H1 (cell line): ENCODE results near the gene CGRRF1. TPM values are rescaled to one million over a fixed set of nuclear protein-coding genes. Genes with fewer than 3 reads are reported as not detected.

Source experiments
- CTCF ChIA-PET: fragments of 300-600 bp; sonication (Branson Sonifier 250); formaldehyde crosslinking; loops from one replicate; lab custom pipeline; 2021; ENCODE audit not compliant: partially characterized antibody; lab: Charles Lee
- POLR2A ChIA-PET: fragments of 300-600 bp; sonication (Branson Sonifier 250); formaldehyde crosslinking; loops from one replicate; lab custom pipeline; 2021; ENCODE audit warnings: inconsistent platforms; ENCODE audit not compliant: partially characterized antibody; lab: Charles Lee
- DNase-seq, 2 experiments: peaks; one replicate each; pipeline versions ENCODE4 v3.0.0 to v3.0.0-alpha.2; 2010 to 2022; ENCODE audit warnings: low spot score in 2 of 2, low read depth in 1 of 2, mixed read lengths in 1 of 2
- FAIRE-seq: peaks from 2 replicates; lab custom pipeline; 2011; peaks lifted over from hg19 to GRCh38; lab: Jason Lieb, UNC
- H2AFZ ChIP-seq: 2 replicates; pipeline ENCODE4 v1.8.1; 2012; ENCODE audit warnings: low read length, inconsistent platforms
- H2AK5ac ChIP-seq: 2 replicates; pipeline ENCODE4 v1.6.1; 2013; ENCODE audit warnings: low read depth, low read length
- H2BK120ac ChIP-seq: replicated peaks from 2 replicates; pipeline ENCODE3; 2013; ENCODE audit warnings: low read depth, low read length, inconsistent platforms
- H2BK12ac ChIP-seq: 2 replicates; pipeline ENCODE4 v1.6.1; 2013; ENCODE audit warnings: low read depth, low read length
- H2BK15ac ChIP-seq: 2 replicates; pipeline ENCODE4 v1.6.1; 2013; ENCODE audit warnings: low read length
- H2BK20ac ChIP-seq: 2 replicates; pipeline ENCODE4 v1.6.1; 2013; ENCODE audit warnings: low read length
- H2BK5ac ChIP-seq: 2 replicates; pipeline ENCODE4 v1.6.1; 2013; ENCODE audit warnings: low read depth, low read length
- H3K14ac ChIP-seq: 2 replicates; pipeline ENCODE4 v1.6.1; 2013; ENCODE audit warnings: inconsistent platforms; ENCODE audit not compliant: insufficient read length
- H3K18ac ChIP-seq: 2 replicates; pipeline ENCODE4 v1.6.1; 2013; ENCODE audit warnings: low read length; ENCODE audit errors: extremely low read depth
- H3K23ac ChIP-seq: 2 replicates; pipeline ENCODE4 v1.6.1; 2013; ENCODE audit warnings: inconsistent platforms; ENCODE audit not compliant: insufficient read length
- H3K23me2 ChIP-seq: 2 replicates; pipeline ENCODE4 v1.6.1; 2013; ENCODE audit warnings: low read depth, low read length
- H3K27ac ChIP-seq: 2 replicates; pipeline ENCODE4 v1.6.1; 2011; ENCODE audit warnings: low read depth, low read length, inconsistent platforms
- H3K27me3 ChIP-seq, 4 experiments: replicated peaks in 1 of 4; 1 replicate in 1 of 4; 2 replicates in 3 of 4; pipeline versions ENCODE4 v1.6.1 to v1.8.1; 2011 to 2013; ENCODE audit warnings: low read length in 3 of 4, mild to moderate bottlenecking in 3 of 4, inconsistent platforms in 2 of 4, mixed read lengths in 2 of 4, moderate library complexity in 1 of 4; ENCODE audit not compliant: control insufficient read depth in 3 of 4, insufficient read depth in 3 of 4; ENCODE audit errors: extremely low read depth in 1 of 4
- H3K36me3 ChIP-seq, 4 experiments: 2 replicates each; pipeline versions ENCODE4 v1.6.1 to v1.8.1; 2011 to 2013; ENCODE audit warnings: mild to moderate bottlenecking in 4 of 4, low read length in 3 of 4, moderate library complexity in 2 of 4, control low read depth in 1 of 4, inconsistent platforms in 1 of 4; ENCODE audit not compliant: insufficient read depth in 4 of 4, control insufficient read depth in 2 of 4
- H3K4ac ChIP-seq: replicated peaks from 2 replicates; pipeline ENCODE3; 2013; ENCODE audit warnings: low read length, low read depth, mixed read lengths, inconsistent platforms; ENCODE audit not compliant: insufficient read length
- H3K4me1 ChIP-seq, 4 experiments: replicated peaks in 1 of 4; 1 replicate in 1 of 4; 2 replicates in 3 of 4; pipeline versions ENCODE4 v1.6.1 to v1.8.1; 2011 to 2013; ENCODE audit warnings: low read length in 3 of 4, inconsistent platforms in 2 of 4, mixed read lengths in 1 of 4; ENCODE audit not compliant: insufficient read depth in 4 of 4, control insufficient read depth in 3 of 4
- H3K4me2 ChIP-seq, 2 experiments: 2 replicates each; pipeline versions ENCODE4 v1.6.1 to v1.8.1; 2011 to 2013; ENCODE audit warnings: low read depth in 2 of 2, low read length in 2 of 2, control low read depth in 1 of 2, inconsistent platforms in 1 of 2, mild to moderate bottlenecking in 1 of 2; ENCODE audit not compliant: insufficient read depth in 1 of 2
- H3K4me3 ChIP-seq, 4 experiments: fragments of 200-600, 300-600 bp in 1 of 4; sonication (generic), shearing (Covaris generic), sonication (Bioruptor Twin) in 1 of 4; 2 replicates each; pipeline versions ENCODE4 v1.5.1 to v1.8.1; 2011 to 2016; ENCODE audit warnings: low read length in 4 of 4, low read depth in 3 of 4, control low read depth in 2 of 4, inconsistent platforms in 2 of 4, mild to moderate bottlenecking in 2 of 4, mixed read lengths in 1 of 4, moderate library complexity in 1 of 4; ENCODE audit not compliant: insufficient read depth in 2 of 4; ENCODE audit errors: extremely low read depth in 1 of 4
- H3K56ac ChIP-seq: replicated peaks from 2 replicates; pipeline ENCODE3; 2013; ENCODE audit warnings: low read depth, mild to moderate bottlenecking, mixed read lengths, low read length, inconsistent platforms; ENCODE audit not compliant: insufficient read length
- H3K79me1 ChIP-seq: 2 replicates; pipeline ENCODE4 v1.6.1; 2013; ENCODE audit warnings: low read depth, low read length, control low read depth
- H3K79me2 ChIP-seq, 2 experiments: 2 replicates each; pipeline versions ENCODE4 v1.6.1 to v1.8.1; 2012 to 2013; ENCODE audit warnings: low read length in 2 of 2, mild to moderate bottlenecking in 2 of 2, inconsistent platforms in 1 of 2; ENCODE audit not compliant: insufficient read depth in 2 of 2, control insufficient read depth in 1 of 2
- H3K9ac ChIP-seq, 4 experiments: replicated peaks in 1 of 4; 1 replicate in 1 of 4; 2 replicates in 3 of 4; pipeline versions ENCODE4 v1.6.1 to v1.8.1; 2011 to 2013; ENCODE audit warnings: low read depth in 3 of 4, low read length in 3 of 4, control low read depth in 2 of 4, mild to moderate bottlenecking in 2 of 4, moderate library complexity in 2 of 4, inconsistent platforms in 1 of 4; ENCODE audit errors: extremely low read depth in 1 of 4
- H3K9me3 ChIP-seq, 2 experiments: 2 replicates each; pipeline versions ENCODE4 v1.6.1 to v1.8.1; 2012 to 2013; ENCODE audit warnings: mild to moderate bottlenecking in 2 of 2, moderate library complexity in 2 of 2, control low read depth in 1 of 2, inconsistent platforms in 1 of 2, low read depth in 1 of 2, low read length in 1 of 2, mixed read lengths in 1 of 2; ENCODE audit not compliant: insufficient read depth in 2 of 2
- H4K20me1 ChIP-seq, 2 experiments: replicated peaks in 1 of 2; 2 replicates each; pipeline versions ENCODE3 to v1.8.1; 2011 to 2013; ENCODE audit warnings: inconsistent platforms in 2 of 2, low read length in 2 of 2, mild to moderate bottlenecking in 1 of 2; ENCODE audit not compliant: insufficient read depth in 2 of 2, control insufficient read depth in 1 of 2
- H4K5ac ChIP-seq: 2 replicates; pipeline ENCODE4 v1.6.1; 2013; ENCODE audit warnings: low read length, low read depth, mixed read lengths, inconsistent platforms; ENCODE audit not compliant: insufficient read length
- H4K8ac ChIP-seq: 2 replicates; pipeline ENCODE4 v1.8.0; 2013; ENCODE audit warnings: mild to moderate bottlenecking, moderate library complexity, low read length, inconsistent platforms; ENCODE audit not compliant: insufficient read depth; ENCODE audit errors: extremely low read depth
- H4K91ac ChIP-seq: replicated peaks from 2 replicates; pipeline ENCODE3; 2013; ENCODE audit warnings: low read length, mixed read lengths, inconsistent platforms; ENCODE audit not compliant: insufficient read length
- ASH2L ChIP-seq: fragments of 200-600, 300-600 bp; sonication (generic); IDR thresholded peaks from one replicate; pipeline ENCODE4 v1.7.1; 2017; ENCODE audit warnings: low read length
- CEBPB ChIP-seq: IDR thresholded peaks from 2 replicates; pipeline ENCODE4 v1.6.1; 2012; ENCODE audit warnings: low read depth, low read length
- CHD2 ChIP-seq: IDR thresholded peaks from 2 replicates; pipeline ENCODE4 v1.6.1; 2012; ENCODE audit warnings: low read length, improper control_type of control experiment
- EZH2 ChIP-seq: fragments of 200-600 bp; sonication (generic); IDR thresholded peaks from 2 replicates; pipeline ENCODE4 v1.7.1; 2012; ENCODE audit warnings: low read depth, mild to moderate bottlenecking, moderate library complexity, low read length, inconsistent platforms; ENCODE audit not compliant: severe bottlenecking
- GABPA ChIP-seq: IDR thresholded peaks from 2 replicates; pipeline ENCODE4 v1.6.1; 2011; ENCODE audit warnings: mild to moderate bottlenecking, low read length, moderate library complexity, borderline replicate concordance; ENCODE audit not compliant: insufficient read depth
- PHF8 ChIP-seq: fragments of 200-600 bp; sonication (generic); conservative IDR thresholded peaks from 2 replicates; pipeline ENCODE4 v1.7.1; 2012; ENCODE audit warnings: low read depth, mild to moderate bottlenecking, inconsistent platforms, low read length, moderate library complexity
- POLR2A ChIP-seq, 2 experiments: IDR thresholded peaks; 1 replicate in 1 of 2; 2 replicates in 1 of 2; pipeline ENCODE4 v1.6.1; 2011; ENCODE audit warnings: low read depth in 2 of 2, low read length in 2 of 2, mild to moderate bottlenecking in 2 of 2; ENCODE audit errors: control extremely low read depth in 1 of 2
- RNF2 ChIP-seq: fragments of 200-900, 300-1000 bp; sonication (generic); IDR thresholded peaks from 2 replicates; pipeline ENCODE4 v1.7.1; 2016; ENCODE audit warnings: borderline replicate concordance, low read depth, mild to moderate bottlenecking, antibody characterized with exemption, low read length; ENCODE audit not compliant: poor library complexity, severe bottlenecking; ENCODE audit errors: missing control alignments
- TCF12 ChIP-seq: IDR thresholded peaks from 2 replicates; pipeline ENCODE4 v1.6.1; 2011; ENCODE audit warnings: low read depth, mild to moderate bottlenecking, low read length
- WGBS, 2 experiments: shearing (Covaris generic) in 1 of 2; methylation state at CpG; one replicate each; pipeline versions ENCODE4 v1.1.6 to v1.1.7; 2013 to 2015; ENCODE audit warnings: low lambda C conversion rate in 2 of 2, mixed read lengths in 2 of 2, inconsistent platforms in 1 of 2, low coverage in 1 of 2, missing lambda C conversion rate in 1 of 2; ENCODE audit not compliant: insufficient replicate concordance in 2 of 2, insufficient coverage in 1 of 2, insufficient read length in 1 of 2; ENCODE audit errors: extremely low coverage in 1 of 2, missing lambda C conversion rate in 1 of 2; 5-methylcytosine and 5-hydroxymethylcytosine counted together
- polyA plus RNA-seq, 7 experiments: library from polyadenylated mRNA; depleted of rRNA in 3 of 7; stranded (reverse) in 5 of 7; unstranded in 2 of 7; fragments of >200 nt in 5 of 7; fragments of 200-250 nt in 2 of 7; gene quantifications; 1 replicate in 5 of 7; 2 replicates in 1 of 7; 4 replicates in 1 of 7; pipeline versions ENCODE4 v1.2.1 to v1.2.3, GENCODE V29; 2011 to 2013; ENCODE audit warnings: missing spikeins in 2 of 7, mixed read lengths in 2 of 7
- total RNA-seq: library from RNA; stranded (reverse); fragmentation: NEBNext Ultra II Directional; extraction: Animal tissue kit (Norgen Biotek cat#: 25700); gene quantifications from 2 replicates; pipeline ENCODE4 v1.2.1, GENCODE V29; 2021

The CGRRF1 gene
- total and polyA plus RNA-seq, 2 of the 8 experiments (the other 6 are each of a cell fraction or from before 2014, with no cell fraction given) = 7.4 to 20.2 TPM

- no peak overlapping the region for H2BK120ac ChIP-seq
- H2AFZ ChIP-seq = no peak overlapping the region
- no peak overlapping the region for H3K9ac ChIP-seq
- H2BK5ac ChIP-seq = no peak overlapping the region
- no peaks in the 10 kb centered on the region for H3K79me2 ChIP-seq
- H4K91ac ChIP-seq = no peak overlapping the region
- no peaks in the 10 kb centered on the region for H3K9me3 ChIP-seq
- no peak overlapping the region for H3K56ac ChIP-seq
- DNase-seq = no peak
- no peak overlapping the region for H2AK5ac ChIP-seq
- no peak overlapping the region for H4K5ac ChIP-seq
- no peak overlapping the region for H3K4ac ChIP-seq
- no peaks in the 10 kb centered on the region for H3K36me3 ChIP-seq
- no peaks in the 10 kb centered on the region for H3K23me2 ChIP-seq
- POLR2A ChIA-PET = interaction anchor here (0.5 to 1.5 kb wide), 3 partner anchors 14 to 31 kb away, joined by 3 to 8 read pairs (median 3); partner anchors contain the start of gene GMFB
- no peak overlapping the region for H2BK15ac ChIP-seq
- H2BK12ac ChIP-seq = no peak overlapping the region
- H3K27me3 ChIP-seq = no peaks in the 10 kb centered on the region
- H3K27ac ChIP-seq = no peak overlapping the region
- CTCF ChIA-PET = interaction anchor here (1.0 to 3.8 kb wide), 3 partner anchors 9 to 12 kb away, joined by 3 to 18 read pairs (median 5); no protein-coding TSS in a partner anchor
- no peak for FAIRE-seq
- WGBS, 2 experiments = 72% methylated on average over 2 of the region's 2 CpGs; no CpG with 5 or more reads in 1 of the 2 experiments
- TF ChIP-seq PHF8 (no peak), CHD2 (no peak), POLR2A (IDR thresholded peaks at IDR 0.05; ENCODE audit: control extremely low read depth in 1 of 2, low read depth in 2 of 2, low read length in 2 of 2) (no peak), TCF12 (no peak), EZH2 (no peak), RNF2 (no peak), CEBPB (no peak), ASH2L (no peak), GABPA (no peak)
- H2BK20ac ChIP-seq = no peak overlapping the region
- H3K14ac ChIP-seq = no peak overlapping the region
- H3K18ac ChIP-seq = no peak overlapping the region
- no peak overlapping the region for H3K4me3 ChIP-seq
- H3K23ac ChIP-seq = no peak overlapping the region
- H3K79me1 ChIP-seq = no peaks in the 10 kb centered on the region
- no peaks in the 10 kb centered on the region for H4K20me1 ChIP-seq
- no peak overlapping the region for H4K8ac ChIP-seq
- H3K4me2 ChIP-seq = no peak overlapping the region
- no peaks in the 10 kb centered on the region for H3K4me1 ChIP-seq
Measured at GRCh38 chr14:54502602-54503001, 7.1 kb upstream of the CGRRF1 start.
